Neural cell (in vitro differentiated cells): ENCODE results near the gene B4GALT1. TPM values are rescaled to one million over a fixed set of nuclear protein-coding genes. Genes with fewer than 3 reads are reported as not detected.

Source experiments
- H2AFZ ChIP-seq: fragments of 200-600, 300-800 bp; sonication (generic), shearing (Covaris generic); 2 replicates; pipeline ENCODE4 v1.6.0; 2014; ENCODE audit warnings: low read depth, mild to moderate bottlenecking, antibody characterized with exemption, low read length, moderate library complexity
- H3F3A ChIP-seq: fragments of 200-600 bp; shearing (Covaris generic); 2 replicates; pipeline ENCODE4 v1.6.1; 2016; ENCODE audit warnings: mild to moderate bottlenecking, moderate library complexity, mixed read lengths, antibody characterized with exemption, low read length; ENCODE audit not compliant: insufficient read depth, poor library complexity, severe bottlenecking
- H3K27ac ChIP-seq: fragments of 200-600, 300-800 bp; sonication (generic), shearing (Covaris generic); 2 replicates; pipeline ENCODE4 v1.5.1; 2014; ENCODE audit warnings: mild to moderate bottlenecking, low read length, moderate library complexity
- H3K27me3 ChIP-seq: fragments of 300-800, 200-600 bp; sonication (generic), shearing (Covaris generic); 2 replicates; pipeline ENCODE4 v1.6.0; 2014; ENCODE audit warnings: mild to moderate bottlenecking, low read depth, low read length, moderate library complexity; ENCODE audit not compliant: insufficient read depth
- H3K36me3 ChIP-seq: fragments of 300-800, 200-600 bp; sonication (generic), shearing (Covaris generic); 2 replicates; pipeline ENCODE4 v1.5.1; 2014; ENCODE audit warnings: mild to moderate bottlenecking, antibody characterized with exemption, low read length, moderate library complexity; ENCODE audit not compliant: insufficient read depth
- H3K4me2 ChIP-seq: fragments of 300-800, 200-600 bp; sonication (generic), shearing (Covaris generic); 2 replicates; pipeline ENCODE4 v1.6.0; 2014; ENCODE audit warnings: mild to moderate bottlenecking, low read length
- H3K4me3 ChIP-seq: fragments of 300-800, 200-600 bp; sonication (generic), shearing (Covaris generic); 2 replicates; pipeline ENCODE4 v1.5.1; 2014; ENCODE audit warnings: mild to moderate bottlenecking, low read length, moderate library complexity
- H3K79me2 ChIP-seq: fragments of 200-600 bp; shearing (Covaris generic); replicated peaks from 2 replicates; pipeline ENCODE4 v1.6.0; 2014; ENCODE audit warnings: mild to moderate bottlenecking, low read length, moderate library complexity; ENCODE audit not compliant: insufficient read depth
- H3K9ac ChIP-seq: fragments of 300-800, 200-600 bp; sonication (generic), shearing (Covaris generic); 2 replicates; pipeline ENCODE4 v1.6.1; 2016; ENCODE audit warnings: mild to moderate bottlenecking, low read length, mixed read lengths
- H3K9me2 ChIP-seq: fragments of 200-600 bp; shearing (Covaris generic); 2 replicates; pipeline ENCODE4 v1.6.1; 2016; ENCODE audit warnings: mild to moderate bottlenecking, low read length, mixed read lengths; ENCODE audit not compliant: insufficient read depth
- H3K9me3 ChIP-seq: fragments of 200-600, 300-800 bp; sonication (generic), shearing (Covaris generic); 2 replicates; pipeline ENCODE4 v1.6.1; 2016; ENCODE audit warnings: mild to moderate bottlenecking, mixed run types, low read length, moderate library complexity, mixed read lengths
- H4K20me1 ChIP-seq: fragments of 200-600 bp; shearing (Covaris generic); 2 replicates; pipeline ENCODE4 v1.6.1; 2016; ENCODE audit warnings: mild to moderate bottlenecking, mixed run types; ENCODE audit not compliant: insufficient read depth
- EP300 ChIP-seq: fragments of 450-650 bp; conservative IDR thresholded peaks from 2 replicates; pipeline ENCODE4 v1.6.1; 2014; ENCODE audit warnings: antibody characterized with exemption, mild to moderate bottlenecking, moderate library complexity; ENCODE audit not compliant: poor library complexity, severe bottlenecking
- EZH2 ChIP-seq: fragments of 200-600, 300-800 bp; shearing (Covaris generic), sonication (generic); IDR thresholded peaks from 2 replicates; pipeline ENCODE4 v1.6.1; 2014; ENCODE audit warnings: antibody characterized with exemption, low read length, borderline replicate concordance, mild to moderate bottlenecking; ENCODE audit not compliant: insufficient read depth, poor library complexity, severe bottlenecking
- MXI1 ChIP-seq: fragments of 450-650 bp; conservative IDR thresholded peaks from 2 replicates; pipeline ENCODE4 v1.6.1; 2014; ENCODE audit warnings: antibody characterized with exemption, mild to moderate bottlenecking; ENCODE audit not compliant: poor library complexity, severe bottlenecking
- POLR2AphosphoS5 ChIP-seq: IDR thresholded peaks from 2 replicates; pipeline ENCODE4 v1.6.1; 2012
- RAD21 ChIP-seq: fragments of 450-650 bp; conservative IDR thresholded peaks from 2 replicates; pipeline ENCODE4 v1.6.1; 2014; ENCODE audit warnings: antibody characterized with exemption, mild to moderate bottlenecking, moderate library complexity
- SMC3 ChIP-seq: fragments of 450-650 bp; conservative IDR thresholded peaks from 2 replicates; pipeline ENCODE4 v1.6.1; 2014; ENCODE audit warnings: antibody characterized with exemption, mild to moderate bottlenecking, moderate library complexity; ENCODE audit not compliant: poor library complexity
- TAF1 ChIP-seq: IDR thresholded peaks from 2 replicates; pipeline ENCODE4 v1.6.1; 2012; ENCODE audit warnings: low read depth
- polyA plus RNA-seq: library from polyadenylated mRNA; depleted of rRNA; stranded (reverse); fragments of >200 nt; gene quantifications from 2 replicates; pipeline ENCODE4 v1.2.3, GENCODE V29; 2014
- TF ChIP-seq, protein P1 (sequence below): fragments of 450-650 bp; IDR thresholded peaks from 2 replicates; pipeline ENCODE4 v1.5.1; 2014; ENCODE audit warnings: antibody characterized with exemption, mild to moderate bottlenecking, moderate library complexity; ENCODE audit not compliant: poor library complexity, severe bottlenecking
- TF ChIP-seq, protein P2 (sequence below): IDR thresholded peaks from 2 replicates; pipeline ENCODE4 v1.6.1; 2012; ENCODE audit warnings: borderline replicate concordance

Gene B4GALT1
- polyA plus RNA-seq, 1 donor from 2014 or later = 0.41 TPM

DNA sequence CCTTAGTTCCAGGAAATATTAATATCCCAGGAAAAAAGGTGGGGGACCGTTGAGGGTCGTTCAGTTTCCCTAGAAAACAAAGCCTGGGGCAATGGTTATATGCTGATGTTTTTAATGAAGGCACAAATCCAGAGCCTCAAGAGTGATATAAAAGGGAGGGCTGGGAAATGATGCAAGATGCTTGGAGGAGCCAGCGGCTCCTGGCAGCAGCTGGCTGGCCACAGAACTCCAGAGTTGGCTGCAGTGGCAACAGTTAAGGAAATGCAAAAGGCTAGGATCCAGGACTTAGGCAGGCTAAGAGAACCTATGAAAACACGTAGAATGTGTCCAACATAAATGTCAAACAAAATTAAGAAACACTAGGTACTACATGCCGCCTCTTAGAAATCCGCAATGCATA lies 31.0 kb upstream of the B4GALT1 start:
- no peaks in the 10 kb centered on the region for H3K79me2 ChIP-seq
- no peak overlapping the region for H2AFZ ChIP-seq
- TF ChIP-seq SMC3 (no peak), TAF1 (no peak), EP300 (no peak), RAD21 (no peak), POLR2AphosphoS5 (no peak), EZH2 (no peak), MXI1 (no peak)
- TF ChIP-seq, protein P1, sequence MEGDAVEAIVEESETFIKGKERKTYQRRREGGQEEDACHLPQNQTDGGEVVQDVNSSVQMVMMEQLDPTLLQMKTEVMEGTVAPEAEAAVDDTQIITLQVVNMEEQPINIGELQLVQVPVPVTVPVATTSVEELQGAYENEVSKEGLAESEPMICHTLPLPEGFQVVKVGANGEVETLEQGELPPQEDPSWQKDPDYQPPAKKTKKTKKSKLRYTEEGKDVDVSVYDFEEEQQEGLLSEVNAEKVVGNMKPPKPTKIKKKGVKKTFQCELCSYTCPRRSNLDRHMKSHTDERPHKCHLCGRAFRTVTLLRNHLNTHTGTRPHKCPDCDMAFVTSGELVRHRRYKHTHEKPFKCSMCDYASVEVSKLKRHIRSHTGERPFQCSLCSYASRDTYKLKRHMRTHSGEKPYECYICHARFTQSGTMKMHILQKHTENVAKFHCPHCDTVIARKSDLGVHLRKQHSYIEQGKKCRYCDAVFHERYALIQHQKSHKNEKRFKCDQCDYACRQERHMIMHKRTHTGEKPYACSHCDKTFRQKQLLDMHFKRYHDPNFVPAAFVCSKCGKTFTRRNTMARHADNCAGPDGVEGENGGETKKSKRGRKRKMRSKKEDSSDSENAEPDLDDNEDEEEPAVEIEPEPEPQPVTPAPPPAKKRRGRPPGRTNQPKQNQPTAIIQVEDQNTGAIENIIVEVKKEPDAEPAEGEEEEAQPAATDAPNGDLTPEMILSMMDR = no peak
- TF ChIP-seq, protein P2, sequence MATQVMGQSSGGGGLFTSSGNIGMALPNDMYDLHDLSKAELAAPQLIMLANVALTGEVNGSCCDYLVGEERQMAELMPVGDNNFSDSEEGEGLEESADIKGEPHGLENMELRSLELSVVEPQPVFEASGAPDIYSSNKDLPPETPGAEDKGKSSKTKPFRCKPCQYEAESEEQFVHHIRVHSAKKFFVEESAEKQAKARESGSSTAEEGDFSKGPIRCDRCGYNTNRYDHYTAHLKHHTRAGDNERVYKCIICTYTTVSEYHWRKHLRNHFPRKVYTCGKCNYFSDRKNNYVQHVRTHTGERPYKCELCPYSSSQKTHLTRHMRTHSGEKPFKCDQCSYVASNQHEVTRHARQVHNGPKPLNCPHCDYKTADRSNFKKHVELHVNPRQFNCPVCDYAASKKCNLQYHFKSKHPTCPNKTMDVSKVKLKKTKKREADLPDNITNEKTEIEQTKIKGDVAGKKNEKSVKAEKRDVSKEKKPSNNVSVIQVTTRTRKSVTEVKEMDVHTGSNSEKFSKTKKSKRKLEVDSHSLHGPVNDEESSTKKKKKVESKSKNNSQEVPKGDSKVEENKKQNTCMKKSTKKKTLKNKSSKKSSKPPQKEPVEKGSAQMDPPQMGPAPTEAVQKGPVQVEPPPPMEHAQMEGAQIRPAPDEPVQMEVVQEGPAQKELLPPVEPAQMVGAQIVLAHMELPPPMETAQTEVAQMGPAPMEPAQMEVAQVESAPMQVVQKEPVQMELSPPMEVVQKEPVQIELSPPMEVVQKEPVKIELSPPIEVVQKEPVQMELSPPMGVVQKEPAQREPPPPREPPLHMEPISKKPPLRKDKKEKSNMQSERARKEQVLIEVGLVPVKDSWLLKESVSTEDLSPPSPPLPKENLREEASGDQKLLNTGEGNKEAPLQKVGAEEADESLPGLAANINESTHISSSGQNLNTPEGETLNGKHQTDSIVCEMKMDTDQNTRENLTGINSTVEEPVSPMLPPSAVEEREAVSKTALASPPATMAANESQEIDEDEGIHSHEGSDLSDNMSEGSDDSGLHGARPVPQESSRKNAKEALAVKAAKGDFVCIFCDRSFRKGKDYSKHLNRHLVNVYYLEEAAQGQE = no peak
- H3F3A ChIP-seq = no peaks in the 10 kb centered on the region
- H3K27ac ChIP-seq = no peak overlapping the region
- H3K36me3 ChIP-seq = no peaks in the 10 kb centered on the region
- no peak overlapping the region for H3K4me3 ChIP-seq
- no peaks in the 10 kb centered on the region for H3K9me3 ChIP-seq
- no peaks in the 10 kb centered on the region for H4K20me1 ChIP-seq
- no peaks in the 10 kb centered on the region for H3K9me2 ChIP-seq
- H3K27me3 ChIP-seq = no peaks in the 10 kb centered on the region
- no peak overlapping the region for H3K9ac ChIP-seq
- no peak overlapping the region for H3K4me2 ChIP-seq

DNA sequence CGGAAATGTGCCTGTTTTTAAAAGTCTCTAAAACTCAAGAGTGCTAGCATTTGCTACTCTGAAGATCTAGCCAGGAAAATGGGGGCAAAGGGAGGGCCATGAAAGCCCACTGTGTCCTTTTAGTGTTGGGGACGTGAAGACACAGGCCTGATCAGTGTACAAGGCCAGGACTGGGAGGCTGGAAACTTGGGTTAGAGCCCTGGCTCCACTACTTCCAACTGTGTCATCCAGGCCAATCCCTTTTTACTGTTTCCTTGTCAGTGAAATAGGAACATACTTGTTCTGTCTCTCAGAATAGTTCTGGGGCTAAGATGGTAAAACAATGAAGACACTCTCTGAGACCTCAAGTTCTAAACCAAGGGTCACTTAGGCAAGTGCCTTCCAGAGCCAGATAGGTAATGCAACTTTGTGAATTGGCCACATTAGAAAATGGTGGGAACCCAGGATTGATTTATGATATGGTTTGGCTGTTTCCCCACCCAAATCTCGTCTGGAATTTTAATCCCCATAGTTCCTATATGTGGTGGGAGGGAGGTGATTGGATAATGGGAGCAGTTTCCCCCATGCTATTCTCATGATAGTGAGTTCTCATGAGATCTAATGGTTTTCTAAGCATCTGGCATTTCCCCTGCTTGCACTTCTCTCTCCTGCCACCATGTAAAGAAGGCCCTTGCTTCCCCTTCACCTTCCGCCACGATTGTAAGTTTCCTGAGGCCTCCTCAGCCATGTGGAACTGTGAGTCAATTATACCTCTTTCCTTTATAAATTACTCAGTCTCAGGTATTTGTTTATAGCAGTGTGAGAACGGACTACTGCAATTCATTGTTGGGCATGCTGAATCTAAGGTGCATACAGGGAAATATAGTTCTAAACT lies 30.4 kb upstream of the B4GALT1 start:
- no peak overlapping the region for H3K4me2 ChIP-seq
- H3K9me2 ChIP-seq = no peaks in the 10 kb centered on the region
- no peak overlapping the region for H3K4me3 ChIP-seq
- no peaks in the 10 kb centered on the region for H3K9me3 ChIP-seq
- no peak for TF ChIP-seq EP300
- no peak for TF ChIP-seq TAF1
- TF ChIP-seq, protein P2 = no peak
- no peak for TF ChIP-seq POLR2AphosphoS5
- no peak for TF ChIP-seq SMC3
- no peak for TF ChIP-seq RAD21
- TF ChIP-seq, protein P1 = no peak
- TF ChIP-seq EZH2 = no peak
- no peak for TF ChIP-seq MXI1
- no peaks in the 10 kb centered on the region for H3K36me3 ChIP-seq
- no peaks in the 10 kb centered on the region for H4K20me1 ChIP-seq
- H3K9ac ChIP-seq = no peak overlapping the region
- H2AFZ ChIP-seq = no peak overlapping the region
- H3K27ac ChIP-seq = no peak overlapping the region
- H3K79me2 ChIP-seq = no peaks in the 10 kb centered on the region
- H3F3A ChIP-seq = no peaks in the 10 kb centered on the region
- no peaks in the 10 kb centered on the region for H3K27me3 ChIP-seq
